Neural cell (in vitro differentiated cells): ENCODE measurements around the gene MYO9B. TPM values are rescaled to one million over a fixed set of nuclear protein-coding genes. Genes with fewer than 3 reads are reported as not detected.

ENCODE experiments used
- H2AFZ ChIP-seq: fragments of 200-600, 300-800 bp; sonication (generic), shearing (Covaris generic); 2 replicates; pipeline ENCODE4 v1.6.0; 2014; ENCODE audit warnings: low read depth, mild to moderate bottlenecking, antibody characterized with exemption, low read length, moderate library complexity
- H3F3A ChIP-seq: fragments of 200-600 bp; shearing (Covaris generic); 2 replicates; pipeline ENCODE4 v1.6.1; 2016; ENCODE audit warnings: mild to moderate bottlenecking, moderate library complexity, mixed read lengths, antibody characterized with exemption, low read length; ENCODE audit not compliant: insufficient read depth, poor library complexity, severe bottlenecking
- H3K27ac ChIP-seq: fragments of 200-600, 300-800 bp; sonication (generic), shearing (Covaris generic); 2 replicates; pipeline ENCODE4 v1.5.1; 2014; ENCODE audit warnings: mild to moderate bottlenecking, low read length, moderate library complexity
- H3K27me3 ChIP-seq: fragments of 300-800, 200-600 bp; sonication (generic), shearing (Covaris generic); 2 replicates; pipeline ENCODE4 v1.6.0; 2014; ENCODE audit warnings: mild to moderate bottlenecking, low read depth, low read length, moderate library complexity; ENCODE audit not compliant: insufficient read depth
- H3K36me3 ChIP-seq: fragments of 300-800, 200-600 bp; sonication (generic), shearing (Covaris generic); 2 replicates; pipeline ENCODE4 v1.5.1; 2014; ENCODE audit warnings: mild to moderate bottlenecking, antibody characterized with exemption, low read length, moderate library complexity; ENCODE audit not compliant: insufficient read depth
- H3K4me2 ChIP-seq: fragments of 300-800, 200-600 bp; sonication (generic), shearing (Covaris generic); 2 replicates; pipeline ENCODE4 v1.6.0; 2014; ENCODE audit warnings: mild to moderate bottlenecking, low read length
- H3K4me3 ChIP-seq: fragments of 300-800, 200-600 bp; sonication (generic), shearing (Covaris generic); 2 replicates; pipeline ENCODE4 v1.5.1; 2014; ENCODE audit warnings: mild to moderate bottlenecking, low read length, moderate library complexity
- H3K79me2 ChIP-seq: fragments of 200-600 bp; shearing (Covaris generic); replicated peaks from 2 replicates; pipeline ENCODE4 v1.6.0; 2014; ENCODE audit warnings: mild to moderate bottlenecking, low read length, moderate library complexity; ENCODE audit not compliant: insufficient read depth
- H3K9ac ChIP-seq: fragments of 300-800, 200-600 bp; sonication (generic), shearing (Covaris generic); 2 replicates; pipeline ENCODE4 v1.6.1; 2016; ENCODE audit warnings: mild to moderate bottlenecking, low read length, mixed read lengths
- H3K9me2 ChIP-seq: fragments of 200-600 bp; shearing (Covaris generic); 2 replicates; pipeline ENCODE4 v1.6.1; 2016; ENCODE audit warnings: mild to moderate bottlenecking, low read length, mixed read lengths; ENCODE audit not compliant: insufficient read depth
- H3K9me3 ChIP-seq: fragments of 200-600, 300-800 bp; sonication (generic), shearing (Covaris generic); 2 replicates; pipeline ENCODE4 v1.6.1; 2016; ENCODE audit warnings: mild to moderate bottlenecking, mixed run types, low read length, moderate library complexity, mixed read lengths
- H4K20me1 ChIP-seq: fragments of 200-600 bp; shearing (Covaris generic); 2 replicates; pipeline ENCODE4 v1.6.1; 2016; ENCODE audit warnings: mild to moderate bottlenecking, mixed run types; ENCODE audit not compliant: insufficient read depth
- EP300 ChIP-seq: fragments of 450-650 bp; conservative IDR thresholded peaks from 2 replicates; pipeline ENCODE4 v1.6.1; 2014; ENCODE audit warnings: antibody characterized with exemption, mild to moderate bottlenecking, moderate library complexity; ENCODE audit not compliant: poor library complexity, severe bottlenecking
- EZH2 ChIP-seq: fragments of 200-600, 300-800 bp; shearing (Covaris generic), sonication (generic); IDR thresholded peaks from 2 replicates; pipeline ENCODE4 v1.6.1; 2014; ENCODE audit warnings: antibody characterized with exemption, low read length, borderline replicate concordance, mild to moderate bottlenecking; ENCODE audit not compliant: insufficient read depth, poor library complexity, severe bottlenecking
- MXI1 ChIP-seq: fragments of 450-650 bp; conservative IDR thresholded peaks from 2 replicates; pipeline ENCODE4 v1.6.1; 2014; ENCODE audit warnings: antibody characterized with exemption, mild to moderate bottlenecking; ENCODE audit not compliant: poor library complexity, severe bottlenecking
- POLR2AphosphoS5 ChIP-seq: IDR thresholded peaks from 2 replicates; pipeline ENCODE4 v1.6.1; 2012
- RAD21 ChIP-seq: fragments of 450-650 bp; conservative IDR thresholded peaks from 2 replicates; pipeline ENCODE4 v1.6.1; 2014; ENCODE audit warnings: antibody characterized with exemption, mild to moderate bottlenecking, moderate library complexity
- SMC3 ChIP-seq: fragments of 450-650 bp; conservative IDR thresholded peaks from 2 replicates; pipeline ENCODE4 v1.6.1; 2014; ENCODE audit warnings: antibody characterized with exemption, mild to moderate bottlenecking, moderate library complexity; ENCODE audit not compliant: poor library complexity
- TAF1 ChIP-seq: IDR thresholded peaks from 2 replicates; pipeline ENCODE4 v1.6.1; 2012; ENCODE audit warnings: low read depth
- polyA plus RNA-seq: library from polyadenylated mRNA; depleted of rRNA; stranded (reverse); fragments of >200 nt; gene quantifications from 2 replicates; pipeline ENCODE4 v1.2.3, GENCODE V29; 2014
- TF ChIP-seq, protein P1 (sequence below): fragments of 450-650 bp; IDR thresholded peaks from 2 replicates; pipeline ENCODE4 v1.5.1; 2014; ENCODE audit warnings: antibody characterized with exemption, mild to moderate bottlenecking, moderate library complexity; ENCODE audit not compliant: poor library complexity, severe bottlenecking
- TF ChIP-seq, protein P2 (sequence below): IDR thresholded peaks from 2 replicates; pipeline ENCODE4 v1.6.1; 2012; ENCODE audit warnings: borderline replicate concordance

MYO9B gene
- polyA plus RNA-seq, 1 donor from 2014 or later: 27.2 TPM

DNA sequence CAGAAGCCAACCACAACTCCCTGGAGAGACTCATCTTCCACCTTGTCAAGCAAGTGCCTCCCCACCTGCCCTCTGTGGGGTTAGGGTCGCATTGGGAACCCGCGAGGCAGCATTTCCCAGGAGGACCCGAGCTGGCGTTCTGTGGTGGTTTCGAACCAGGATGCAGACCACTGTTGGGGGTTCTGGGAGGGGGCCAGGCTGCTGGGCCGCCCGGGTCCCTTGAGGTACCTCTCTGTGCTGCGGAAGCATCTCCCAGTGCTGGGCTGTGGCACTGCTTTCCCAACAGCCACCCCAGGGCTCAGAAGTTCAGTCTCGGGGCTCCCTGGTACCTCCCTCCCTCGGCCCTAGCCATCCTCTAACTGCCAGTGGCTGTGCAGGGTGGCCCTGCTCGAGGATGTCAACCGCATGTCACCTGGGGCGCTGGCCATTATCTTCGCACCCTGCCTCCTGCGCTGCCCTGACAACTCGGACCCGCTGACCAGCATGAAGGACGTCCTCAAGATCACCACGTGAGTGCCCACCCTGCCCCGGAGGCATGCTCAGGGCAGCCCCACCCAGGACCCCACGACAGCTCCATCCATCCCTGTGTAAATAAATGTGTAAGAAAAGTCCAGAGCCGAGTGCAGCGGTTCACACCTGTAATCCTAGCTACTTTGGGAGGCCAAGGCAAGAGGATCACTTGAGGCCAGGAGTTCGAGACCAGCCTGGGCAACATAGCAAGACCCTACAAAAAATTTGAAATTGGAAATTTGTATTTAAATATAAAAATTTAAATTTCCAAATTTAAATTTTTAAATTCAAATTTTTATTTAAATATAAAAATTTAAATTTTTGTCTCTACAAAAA, 131.4 kb downstream of the MYO9B start:
- Histone ChIP-seq H4K20me1 (no peaks in the 10 kb centered on the region), H3F3A (no peaks in the 10 kb centered on the region), H3K9me3 (no peaks in the 10 kb centered on the region), H3K27ac (no peak overlapping the region), H2AFZ (no peak overlapping the region), H3K4me2 (no peak overlapping the region), H3K79me2 (no peaks in the 10 kb centered on the region), H3K9me2 (no peaks in the 10 kb centered on the region), H3K9ac (no peak overlapping the region), H3K4me3 (no peak overlapping the region), H3K27me3 (no peaks in the 10 kb centered on the region), H3K36me3 (no peaks in the 10 kb centered on the region)
- TF ChIP-seq, protein P1, sequence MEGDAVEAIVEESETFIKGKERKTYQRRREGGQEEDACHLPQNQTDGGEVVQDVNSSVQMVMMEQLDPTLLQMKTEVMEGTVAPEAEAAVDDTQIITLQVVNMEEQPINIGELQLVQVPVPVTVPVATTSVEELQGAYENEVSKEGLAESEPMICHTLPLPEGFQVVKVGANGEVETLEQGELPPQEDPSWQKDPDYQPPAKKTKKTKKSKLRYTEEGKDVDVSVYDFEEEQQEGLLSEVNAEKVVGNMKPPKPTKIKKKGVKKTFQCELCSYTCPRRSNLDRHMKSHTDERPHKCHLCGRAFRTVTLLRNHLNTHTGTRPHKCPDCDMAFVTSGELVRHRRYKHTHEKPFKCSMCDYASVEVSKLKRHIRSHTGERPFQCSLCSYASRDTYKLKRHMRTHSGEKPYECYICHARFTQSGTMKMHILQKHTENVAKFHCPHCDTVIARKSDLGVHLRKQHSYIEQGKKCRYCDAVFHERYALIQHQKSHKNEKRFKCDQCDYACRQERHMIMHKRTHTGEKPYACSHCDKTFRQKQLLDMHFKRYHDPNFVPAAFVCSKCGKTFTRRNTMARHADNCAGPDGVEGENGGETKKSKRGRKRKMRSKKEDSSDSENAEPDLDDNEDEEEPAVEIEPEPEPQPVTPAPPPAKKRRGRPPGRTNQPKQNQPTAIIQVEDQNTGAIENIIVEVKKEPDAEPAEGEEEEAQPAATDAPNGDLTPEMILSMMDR: no peak
- TF ChIP-seq EP300 (no peak), POLR2AphosphoS5 (no peak), RAD21 (no peak), TAF1 (no peak), SMC3 (no peak), EZH2 (no peak), MXI1 (no peak)
- TF ChIP-seq, protein P2, sequence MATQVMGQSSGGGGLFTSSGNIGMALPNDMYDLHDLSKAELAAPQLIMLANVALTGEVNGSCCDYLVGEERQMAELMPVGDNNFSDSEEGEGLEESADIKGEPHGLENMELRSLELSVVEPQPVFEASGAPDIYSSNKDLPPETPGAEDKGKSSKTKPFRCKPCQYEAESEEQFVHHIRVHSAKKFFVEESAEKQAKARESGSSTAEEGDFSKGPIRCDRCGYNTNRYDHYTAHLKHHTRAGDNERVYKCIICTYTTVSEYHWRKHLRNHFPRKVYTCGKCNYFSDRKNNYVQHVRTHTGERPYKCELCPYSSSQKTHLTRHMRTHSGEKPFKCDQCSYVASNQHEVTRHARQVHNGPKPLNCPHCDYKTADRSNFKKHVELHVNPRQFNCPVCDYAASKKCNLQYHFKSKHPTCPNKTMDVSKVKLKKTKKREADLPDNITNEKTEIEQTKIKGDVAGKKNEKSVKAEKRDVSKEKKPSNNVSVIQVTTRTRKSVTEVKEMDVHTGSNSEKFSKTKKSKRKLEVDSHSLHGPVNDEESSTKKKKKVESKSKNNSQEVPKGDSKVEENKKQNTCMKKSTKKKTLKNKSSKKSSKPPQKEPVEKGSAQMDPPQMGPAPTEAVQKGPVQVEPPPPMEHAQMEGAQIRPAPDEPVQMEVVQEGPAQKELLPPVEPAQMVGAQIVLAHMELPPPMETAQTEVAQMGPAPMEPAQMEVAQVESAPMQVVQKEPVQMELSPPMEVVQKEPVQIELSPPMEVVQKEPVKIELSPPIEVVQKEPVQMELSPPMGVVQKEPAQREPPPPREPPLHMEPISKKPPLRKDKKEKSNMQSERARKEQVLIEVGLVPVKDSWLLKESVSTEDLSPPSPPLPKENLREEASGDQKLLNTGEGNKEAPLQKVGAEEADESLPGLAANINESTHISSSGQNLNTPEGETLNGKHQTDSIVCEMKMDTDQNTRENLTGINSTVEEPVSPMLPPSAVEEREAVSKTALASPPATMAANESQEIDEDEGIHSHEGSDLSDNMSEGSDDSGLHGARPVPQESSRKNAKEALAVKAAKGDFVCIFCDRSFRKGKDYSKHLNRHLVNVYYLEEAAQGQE: no peak

DNA sequence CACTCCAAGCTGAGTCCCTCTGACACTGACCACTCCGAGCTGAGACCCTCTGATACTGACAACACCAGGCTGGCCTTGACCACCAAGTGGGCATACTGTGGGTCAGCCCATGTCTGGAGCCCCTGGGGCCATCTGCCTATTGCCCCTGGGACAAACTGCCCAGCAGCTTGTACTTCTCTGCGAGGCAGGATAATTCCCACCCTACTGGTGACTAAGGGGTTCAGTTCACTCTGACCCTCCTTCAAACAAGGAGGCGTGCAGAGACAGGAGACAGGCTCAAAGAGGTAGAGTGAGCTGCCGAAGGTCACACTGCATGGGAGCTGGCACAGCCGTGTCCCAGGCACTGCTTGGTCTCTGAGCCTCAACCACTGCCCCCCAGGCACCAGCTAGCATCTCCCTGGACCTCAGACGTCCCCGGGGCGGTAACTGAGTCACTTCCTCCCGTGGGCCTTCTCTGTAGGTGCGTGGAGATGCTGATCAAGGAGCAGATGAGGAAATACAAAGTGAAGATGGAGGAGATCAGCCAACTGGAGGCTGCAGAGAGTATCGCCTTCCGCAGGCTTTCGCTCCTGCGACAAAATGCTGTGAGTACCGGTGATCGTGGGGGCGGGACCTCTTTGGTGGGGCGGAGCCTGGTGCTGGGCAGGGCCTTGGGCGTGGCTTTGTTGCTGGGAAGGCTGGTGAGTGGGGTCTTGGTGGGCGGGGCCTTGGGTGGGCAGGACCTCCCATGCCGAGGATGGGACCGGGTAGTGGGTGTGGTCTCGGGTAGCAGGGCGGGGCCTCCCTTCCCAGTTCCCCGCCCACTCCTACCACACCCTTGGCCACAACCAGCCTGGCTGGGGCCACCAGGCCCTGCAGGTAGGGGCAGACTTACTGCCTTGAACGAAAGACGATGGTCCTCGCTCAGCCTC, 133.8 kb downstream of the MYO9B start:
- Histone ChIP-seq H3K4me2 (no peak overlapping the region), H3K9me3 (no peaks in the 10 kb centered on the region), H3K79me2 (no peaks in the 10 kb centered on the region), H3F3A (no peaks in the 10 kb centered on the region), H4K20me1 (no peaks in the 10 kb centered on the region), H3K9ac (no peak overlapping the region), H3K27ac (no peak overlapping the region), H3K4me3 (no peak overlapping the region), H2AFZ (no peak overlapping the region), H3K36me3 (no peaks in the 10 kb centered on the region), H3K27me3 (no peaks in the 10 kb centered on the region), H3K9me2 (no peaks in the 10 kb centered on the region)
- no peak for TF ChIP-seq SMC3
- TF ChIP-seq POLR2AphosphoS5: no peak
- TF ChIP-seq, protein P2: no peak
- no peak for TF ChIP-seq EP300
- no peak for TF ChIP-seq RAD21
- TF ChIP-seq MXI1: no peak
- TF ChIP-seq EZH2: no peak
- TF ChIP-seq, protein P1: no peak
- TF ChIP-seq TAF1: no peak
